ENCODE results near the gene PDCL3. TPM values are rescaled to one million over a fixed set of nuclear protein-coding genes. Genes with fewer than 3 reads are reported as not detected.

PDCL3 gene
- total RNA-seq, 1 donor from 2014 or later: 23.7 TPM

- DNase-seq (no peak), ATAC-seq (peak; percentile 81)
- intact Hi-C loops (cut with micrococcal nuclease): no loop called here
Measured at GRCh38 chr2:100603948-100604633, 41.3 kb downstream of the PDCL3 start.

GRCh38 chr2:100606332-100606725 lies 43.5 kb downstream of the PDCL3 start:
- DNase-seq (no peak), ATAC-seq (no peak)
- intact Hi-C loops (cut with micrococcal nuclease): loop anchor here (5.0 kb wide), 1 partner anchor 391 kb away; no protein-coding TSS in a partner anchor

DNA sequence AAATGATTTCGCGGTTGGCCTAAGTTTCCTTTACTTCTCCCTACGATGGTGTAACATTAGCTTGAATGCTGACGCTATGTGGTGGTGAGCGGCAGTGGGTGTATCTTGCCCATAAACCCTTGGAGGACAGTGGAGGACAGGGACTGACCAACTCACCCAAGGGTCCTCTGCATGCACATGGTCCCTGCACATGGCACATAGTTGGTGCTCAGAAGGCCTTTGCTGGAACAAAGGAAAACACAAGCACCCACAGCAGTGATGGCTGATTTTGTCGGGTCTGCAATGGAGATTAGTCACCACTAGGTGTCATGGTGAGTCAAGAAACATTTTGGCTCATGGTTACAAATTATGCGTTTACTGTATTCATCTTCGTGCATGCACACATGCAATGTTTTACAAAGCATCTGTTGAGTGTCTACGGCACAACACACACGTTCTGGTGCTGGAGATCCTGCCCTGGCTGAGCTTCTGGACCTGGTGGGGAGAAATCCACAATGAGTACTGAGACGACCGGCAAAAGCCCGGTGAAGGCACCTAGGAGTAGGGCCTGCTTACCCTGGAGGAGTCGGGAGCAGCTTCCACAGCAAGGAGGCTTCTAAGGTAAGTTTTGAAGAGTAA lies 44.0 kb downstream of the PDCL3 start:
- ATAC-seq: peak; percentile 8
- intact Hi-C loops (cut with micrococcal nuclease): loop anchor here (5.0 kb wide), 1 partner anchor 390 kb away; no protein-coding TSS in a partner anchor
- no peak for DNase-seq

DNA sequence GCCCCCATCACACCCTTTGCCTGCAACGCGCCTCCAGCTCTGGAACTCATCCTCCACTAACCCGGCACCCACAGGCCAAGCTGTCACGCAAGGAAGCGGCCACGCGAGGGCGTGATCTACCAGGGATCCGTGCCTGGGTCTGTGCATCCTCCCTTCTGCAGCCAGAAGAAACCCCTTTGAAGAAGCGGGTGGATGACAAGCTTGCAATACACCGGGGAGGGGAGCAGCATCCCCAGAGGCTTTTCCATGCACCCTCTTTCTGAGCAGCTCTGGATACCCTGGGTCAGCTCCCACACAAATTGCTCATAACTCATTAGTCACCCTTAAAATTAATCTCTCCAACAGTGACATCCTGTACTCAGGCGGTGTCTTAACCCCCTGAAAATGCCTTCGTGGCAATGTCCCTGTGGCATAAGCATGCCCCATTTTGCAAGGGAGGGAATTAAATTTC lies 47.6 kb downstream of the PDCL3 start:
- intact Hi-C loops (cut with micrococcal nuclease): no loop called here
- ATAC-seq (peak; percentile 84), DNase-seq (peak; percentile 80)

- ATAC-seq (no peak), DNase-seq (no peak)
- intact Hi-C loops (cut with micrococcal nuclease): no loop called here
Measured at GRCh38 chr2:100611079-100612029, 48.6 kb downstream of the PDCL3 start.

DNA sequence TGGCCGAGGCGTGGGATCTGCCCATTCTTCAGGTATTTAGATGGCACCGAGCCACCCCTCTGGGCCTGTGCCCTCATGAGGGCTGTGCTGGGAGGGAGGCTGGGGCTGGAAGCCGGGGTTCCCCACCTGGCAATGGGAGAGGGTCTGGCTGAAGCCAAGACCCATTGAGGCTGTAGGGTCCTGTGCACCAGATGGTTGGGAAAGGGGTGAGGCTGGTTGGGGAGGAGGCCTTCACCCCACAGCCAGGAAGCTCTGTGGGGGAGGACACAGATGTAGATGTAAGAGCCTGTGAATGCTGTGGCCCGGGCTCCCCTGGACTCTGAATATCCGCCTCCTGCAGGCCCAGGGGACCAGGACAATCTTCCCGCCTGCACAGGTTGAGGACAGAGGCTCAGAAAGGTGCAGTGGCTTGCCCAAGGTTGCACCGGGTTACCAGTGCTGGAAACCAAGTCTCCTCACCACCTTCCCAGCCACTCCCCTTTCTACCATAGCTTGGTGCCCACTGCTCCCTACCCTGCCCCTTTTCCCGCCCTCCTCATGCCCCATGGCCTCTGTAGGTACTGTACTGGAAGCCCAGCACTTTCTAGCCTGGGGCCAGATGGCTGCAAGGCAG lies 49.7 kb downstream of the PDCL3 start:
- no peak for DNase-seq
- intact Hi-C loops (cut with micrococcal nuclease): no loop called here
- no peak for ATAC-seq

GRCh38 chr2:100613719-100614118 lies 50.9 kb downstream of the PDCL3 start:
- DNase-seq (no peak), ATAC-seq (no peak)
- intact Hi-C loops (cut with micrococcal nuclease): no loop called here

DNA sequence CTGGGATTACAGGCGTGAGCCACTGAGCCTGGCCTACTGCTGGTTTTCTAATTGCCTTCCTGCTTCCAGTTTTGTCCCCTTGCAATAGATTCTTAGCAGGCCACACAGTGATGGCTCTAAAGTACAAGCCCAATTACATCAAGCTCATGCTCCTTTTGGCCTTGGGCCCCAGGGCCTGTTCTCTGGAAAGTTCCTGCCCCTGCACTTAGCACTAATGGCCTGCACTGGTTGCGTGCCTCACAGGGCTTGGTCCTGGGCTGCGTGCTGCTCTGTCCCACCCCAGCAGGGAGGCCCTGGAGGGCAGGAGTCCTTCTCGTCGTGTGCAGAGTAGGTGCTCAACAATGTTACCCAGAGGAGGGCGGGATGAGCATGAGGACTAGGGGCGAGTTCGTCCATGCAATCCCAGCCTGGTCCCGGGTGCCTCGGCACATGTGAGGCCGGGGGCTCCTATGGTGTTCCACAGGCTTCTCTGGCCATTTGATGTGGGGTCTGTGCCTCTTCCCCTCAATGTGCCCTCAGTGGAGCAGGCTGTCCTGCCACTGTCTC lies 51.7 kb downstream of the PDCL3 start:
- DNase-seq (no peak), ATAC-seq (no peak)
- intact Hi-C loops (cut with micrococcal nuclease): no loop called here

- intact Hi-C loops (cut with micrococcal nuclease): no loop called here
- no peak for DNase-seq
- ATAC-seq: peak; percentile 88
Measured at GRCh38 chr2:100615471-100615870, 52.7 kb downstream of the PDCL3 start.

DNA sequence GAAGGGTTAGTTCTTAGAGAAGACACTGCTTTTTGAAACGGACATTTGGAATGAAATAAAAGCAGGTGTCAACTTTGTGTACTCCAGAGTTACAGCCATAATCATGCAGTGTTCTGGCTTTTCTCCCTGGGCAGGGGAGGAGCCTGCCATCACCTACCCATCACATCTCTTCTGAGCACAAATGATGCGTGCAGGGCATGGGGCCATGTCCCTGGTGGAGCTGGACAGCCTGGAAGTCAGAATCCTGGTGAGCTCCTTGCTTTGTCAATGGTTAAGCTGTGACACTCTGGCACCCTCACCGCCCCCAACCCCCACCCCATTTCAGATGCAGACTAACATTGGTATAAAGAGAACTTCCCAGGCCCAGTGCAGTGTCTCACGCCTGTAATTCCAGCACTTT lies 53.1 kb downstream of the PDCL3 start:
- intact Hi-C loops (cut with micrococcal nuclease): no loop called here
- DNase-seq (peak; percentile 51), ATAC-seq (peak; percentile 82)

GRCh38 chr2:100616841-100617390 lies 54.1 kb downstream of the PDCL3 start:
- DNase-seq (no peak), ATAC-seq (no peak)
- intact Hi-C loops (cut with micrococcal nuclease): no loop called here

- DNase-seq (no peak), ATAC-seq (no peak)
- intact Hi-C loops (cut with micrococcal nuclease): no loop called here
Measured at GRCh38 chr2:100619951-100620350, 57.2 kb downstream of the PDCL3 start.

DNA sequence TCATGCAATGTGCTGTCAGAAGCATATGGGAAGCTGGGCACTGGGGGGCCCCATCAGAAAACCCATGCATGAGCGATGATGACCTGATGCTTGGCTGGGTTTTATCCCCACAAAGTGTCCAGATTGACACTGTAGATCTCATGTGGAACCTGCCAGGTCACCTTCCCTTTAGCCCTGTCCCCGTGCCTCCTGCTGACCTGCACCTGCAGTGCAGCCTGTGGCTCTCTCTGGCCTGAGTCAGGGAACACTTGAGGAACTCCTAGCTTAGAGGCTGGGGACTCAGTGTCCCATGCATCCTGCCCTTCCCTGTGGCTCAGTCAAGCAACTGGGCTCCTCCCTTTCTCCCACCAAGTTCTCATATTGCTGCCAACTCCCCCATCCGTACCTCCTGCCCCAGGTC lies 57.7 kb downstream of the PDCL3 start:
- ATAC-seq: no peak
- DNase-seq: no peak
- intact Hi-C loops (cut with micrococcal nuclease): no loop called here

GRCh38 chr2:100621371-100621951 lies 58.7 kb downstream of the PDCL3 start:
- ATAC-seq (no peak), DNase-seq (no peak)
- intact Hi-C loops (cut with micrococcal nuclease): no loop called here

DNA sequence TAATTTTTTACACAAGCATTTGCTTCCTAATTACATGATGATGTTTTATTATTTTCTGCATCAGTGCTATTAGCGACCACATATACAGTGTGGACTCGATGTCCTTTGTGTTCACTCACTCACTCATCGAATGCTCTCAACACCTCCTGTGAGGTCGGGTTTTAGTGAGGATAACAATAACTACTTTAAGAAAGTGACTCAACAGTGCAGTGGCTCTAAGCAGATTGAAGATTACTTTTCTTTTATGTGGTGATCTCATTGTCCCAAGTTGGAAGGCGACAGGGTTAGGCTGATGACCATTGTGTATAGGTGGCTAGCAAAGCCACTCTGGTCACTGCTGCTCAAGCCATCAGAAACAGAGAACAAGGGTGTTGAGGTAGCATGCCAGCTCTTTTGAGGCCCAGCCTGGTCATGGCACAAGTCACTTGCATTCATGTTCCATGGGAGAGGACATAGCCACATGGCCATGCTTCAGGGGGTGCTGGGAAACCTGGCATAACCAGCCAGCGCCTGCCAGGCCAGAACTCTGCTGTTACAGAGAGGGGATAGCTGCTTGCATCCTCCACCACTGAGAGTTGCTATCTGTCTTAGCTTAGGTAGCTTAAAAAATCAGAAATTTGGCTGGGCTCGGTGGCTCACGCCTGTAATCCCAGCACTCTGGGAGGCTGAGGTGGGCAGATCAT lies 60.4 kb downstream of the PDCL3 start:
- DNase-seq (no peak), ATAC-seq (no peak)
- intact Hi-C loops (cut with micrococcal nuclease): no loop called here

DNA sequence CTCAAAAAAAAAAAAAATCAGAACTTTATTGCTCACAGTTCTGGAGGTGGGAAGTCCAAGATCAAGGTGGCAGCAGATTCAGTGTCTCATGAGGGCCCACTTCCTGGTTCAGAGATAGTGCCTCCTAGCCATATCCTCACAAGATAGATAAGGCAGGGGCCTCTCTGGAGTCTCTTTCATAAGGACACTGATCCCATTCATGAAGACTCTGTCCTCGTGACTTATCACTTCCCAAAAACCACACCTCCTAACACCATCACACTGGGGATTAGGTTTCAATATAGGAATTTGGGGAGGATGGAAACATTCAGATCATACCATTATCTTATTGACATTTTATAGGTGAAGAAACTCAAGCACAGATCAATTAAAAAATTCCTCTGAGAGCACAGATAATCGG lies 61.1 kb downstream of the PDCL3 start:
- no peak for DNase-seq
- ATAC-seq: no peak
- intact Hi-C loops (cut with micrococcal nuclease): no loop called here

- ATAC-seq (no peak), DNase-seq (no peak)
- intact Hi-C loops (cut with micrococcal nuclease): no loop called here
Measured at GRCh38 chr2:100624536-100624935, 61.7 kb downstream of the PDCL3 start.

DNA sequence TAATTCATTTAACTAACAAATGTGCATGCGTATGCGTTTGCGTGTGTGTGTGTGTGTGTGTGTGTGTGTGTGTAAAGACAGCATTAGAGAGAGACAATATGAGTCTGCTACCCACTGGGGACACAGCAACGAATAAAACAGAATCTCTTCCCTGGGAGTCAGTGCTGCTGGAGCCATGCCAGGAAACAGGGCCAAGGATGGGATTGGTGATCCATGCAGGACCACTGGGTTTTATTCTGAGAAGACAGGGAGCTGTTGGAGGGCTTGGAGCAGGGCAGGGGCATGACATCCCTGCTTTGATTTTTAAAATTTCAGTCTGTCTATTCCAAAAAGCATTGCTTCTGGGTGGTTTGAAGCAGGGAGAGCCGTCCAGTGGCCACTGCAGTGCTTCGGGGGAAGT lies 62.9 kb downstream of the PDCL3 start:
- intact Hi-C loops (cut with micrococcal nuclease): no loop called here
- ATAC-seq: no peak
- DNase-seq: no peak

All from left ventricle myocardium superior (tissue), 1 donor.